HK-2 (cell line): ENCODE measurements around the gene IGF1R.

Experiments used
- DNase-seq: peaks from one replicate; pipeline ENCODE4 v3.0.0-alpha.2; 2018; ENCODE audit not compliant: unreplicated experiment

Gene IGF1R

DNA sequence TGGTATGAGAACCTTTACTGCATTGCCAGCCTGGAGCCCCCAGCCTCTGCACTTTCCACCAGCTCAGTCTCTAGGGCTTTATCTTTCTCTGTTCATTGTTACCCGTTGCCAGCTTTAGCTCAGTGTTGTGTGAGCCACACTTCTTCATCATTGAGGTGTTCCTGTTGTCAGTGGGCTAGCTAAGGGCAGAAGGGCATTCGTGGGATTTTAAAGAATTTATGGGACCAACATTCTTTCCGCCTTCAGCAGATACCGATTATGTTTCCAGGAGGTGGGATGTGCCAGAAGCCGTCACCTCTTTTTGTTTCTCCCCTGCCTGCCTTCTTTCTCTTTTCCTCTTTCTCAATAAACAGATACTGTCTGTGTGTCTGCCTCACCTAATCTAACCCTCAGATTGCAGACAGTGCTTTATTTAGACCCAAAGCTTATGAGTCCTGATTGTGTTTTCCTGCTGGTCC is 294.7 kb downstream of the IGF1R start:
- DNase-seq: no peak

DNA sequence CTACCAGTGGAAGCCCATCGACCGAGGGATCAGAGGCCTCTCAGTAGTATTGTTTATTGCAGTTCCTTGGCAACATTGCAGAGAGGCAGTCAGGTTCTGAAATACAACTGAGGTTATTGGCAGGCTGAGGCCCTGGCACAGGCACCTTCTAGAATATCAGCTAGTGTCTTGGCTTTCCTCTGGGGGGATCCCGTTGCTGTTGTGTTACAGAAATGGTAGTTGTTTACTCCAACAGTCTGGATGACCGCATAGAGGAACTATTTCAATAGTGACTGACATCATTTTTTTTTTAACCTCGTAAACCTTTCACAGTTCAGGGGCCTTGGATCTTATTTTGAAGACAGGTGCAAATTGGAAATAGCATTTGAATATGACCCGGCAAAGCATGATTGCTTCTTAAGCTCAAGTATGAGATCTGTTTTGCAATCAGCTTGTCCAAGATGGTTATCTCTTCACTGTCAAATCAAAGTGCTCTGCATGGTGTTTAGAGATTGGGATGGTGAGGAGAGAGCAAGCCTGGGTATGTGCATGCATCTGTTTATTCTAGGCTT is 295.3 kb downstream of the IGF1R start:
- no peak for DNase-seq

DNA sequence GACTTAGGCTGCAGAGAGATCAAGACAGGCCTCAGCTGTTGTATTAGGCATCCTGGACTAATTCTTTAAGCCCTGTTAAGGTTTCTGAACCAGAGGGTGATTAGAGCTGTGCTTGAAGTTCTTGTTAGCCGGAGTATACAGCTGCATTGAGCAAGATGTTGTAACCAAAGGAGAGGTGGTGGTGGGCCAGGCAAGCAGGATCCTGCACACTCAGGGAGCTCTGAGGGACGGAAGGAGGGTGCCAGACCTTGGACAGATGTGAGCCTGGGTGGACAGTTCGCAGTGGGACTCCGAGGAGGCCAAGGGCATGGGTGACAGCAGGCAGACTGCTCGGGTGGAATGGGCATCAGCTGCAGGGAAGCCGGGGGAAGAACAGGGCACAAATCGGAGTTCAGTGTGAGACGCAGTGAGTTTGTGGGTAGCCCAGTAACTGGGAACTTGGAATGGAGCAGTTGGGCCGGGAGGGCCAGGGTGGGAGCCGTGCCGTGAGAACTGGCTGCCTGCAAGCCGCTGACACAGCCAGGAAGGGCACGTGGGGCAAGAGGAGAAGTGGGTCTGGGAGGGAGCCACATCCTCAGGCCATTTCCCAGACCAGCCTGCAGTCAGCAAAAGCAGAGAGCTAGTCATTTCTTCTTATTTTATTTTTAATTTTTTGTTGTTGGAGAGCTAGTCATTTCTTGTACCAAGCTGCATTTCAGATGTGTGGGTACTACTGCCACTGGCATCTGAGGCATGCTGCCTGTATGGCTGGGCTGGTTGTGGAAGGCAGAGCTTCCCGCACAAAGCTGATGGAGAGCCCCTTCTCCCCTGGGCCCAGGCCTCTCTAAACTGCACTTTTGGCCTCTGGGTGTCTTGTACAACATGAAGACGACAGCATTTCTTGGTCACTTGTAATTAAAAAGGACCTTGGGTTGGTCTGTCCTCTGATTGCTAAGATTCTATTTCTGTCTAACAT is 298.2 kb downstream of the IGF1R start:
- no peak for DNase-seq

DNA sequence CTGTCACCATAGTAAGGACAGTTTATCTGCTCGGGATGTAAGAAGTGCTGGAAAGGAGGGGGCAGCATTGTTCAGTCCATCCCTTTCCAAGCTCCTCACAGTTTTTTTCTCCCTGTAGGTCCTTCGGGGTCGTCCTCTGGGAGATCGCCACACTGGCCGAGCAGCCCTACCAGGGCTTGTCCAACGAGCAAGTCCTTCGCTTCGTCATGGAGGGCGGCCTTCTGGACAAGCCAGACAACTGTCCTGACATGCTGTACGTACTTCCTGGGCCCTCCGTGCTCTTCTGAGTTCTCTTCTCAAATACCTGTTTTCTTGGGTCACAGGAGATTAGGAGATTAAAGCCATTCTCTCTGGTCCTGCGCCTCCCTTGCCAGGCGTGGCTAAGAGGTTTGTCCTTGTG is 300.1 kb downstream of the IGF1R start:
- DNase-seq: no peak

DNA sequence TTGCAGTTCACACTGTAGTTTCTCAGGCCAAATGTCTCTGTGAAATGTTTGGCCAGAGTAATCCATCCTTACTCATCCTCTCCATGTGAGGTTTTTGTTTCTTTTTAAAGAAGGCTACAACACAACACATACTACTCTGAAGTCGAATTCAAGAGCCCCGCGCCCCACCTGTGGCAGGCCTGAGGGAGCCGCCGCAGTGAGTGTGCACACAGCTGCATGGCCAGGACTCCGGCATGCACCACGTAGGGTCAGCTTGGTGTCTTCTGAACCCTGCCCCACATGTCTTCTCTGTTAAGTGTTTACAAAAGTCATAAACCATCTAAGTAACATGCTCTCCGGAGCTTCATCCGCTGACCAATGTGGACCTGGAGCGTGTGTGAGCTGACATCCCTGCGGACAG is 300.6 kb downstream of the IGF1R start:
- no peak for DNase-seq

DNA sequence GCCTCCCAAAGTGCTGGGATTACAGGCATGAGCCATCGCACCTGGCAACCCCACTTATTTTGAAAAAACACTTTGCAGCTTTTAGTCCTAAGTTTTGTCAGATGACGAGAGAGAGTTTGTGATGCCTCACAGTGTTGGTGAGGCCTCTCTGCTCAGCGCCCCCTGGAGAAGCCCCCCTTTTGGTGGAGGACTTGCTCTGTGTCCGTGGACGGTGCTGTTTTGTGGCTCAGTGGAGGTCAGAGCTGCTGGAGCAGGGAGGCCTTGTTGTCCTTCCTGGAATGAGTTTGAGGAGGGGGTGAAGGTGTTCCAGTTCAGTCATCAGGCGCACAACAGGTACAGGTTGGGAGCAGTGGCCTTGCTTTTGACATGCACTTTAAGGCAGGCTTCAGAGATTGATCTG is 301.3 kb downstream of the IGF1R start:
- DNase-seq: no peak

DNA sequence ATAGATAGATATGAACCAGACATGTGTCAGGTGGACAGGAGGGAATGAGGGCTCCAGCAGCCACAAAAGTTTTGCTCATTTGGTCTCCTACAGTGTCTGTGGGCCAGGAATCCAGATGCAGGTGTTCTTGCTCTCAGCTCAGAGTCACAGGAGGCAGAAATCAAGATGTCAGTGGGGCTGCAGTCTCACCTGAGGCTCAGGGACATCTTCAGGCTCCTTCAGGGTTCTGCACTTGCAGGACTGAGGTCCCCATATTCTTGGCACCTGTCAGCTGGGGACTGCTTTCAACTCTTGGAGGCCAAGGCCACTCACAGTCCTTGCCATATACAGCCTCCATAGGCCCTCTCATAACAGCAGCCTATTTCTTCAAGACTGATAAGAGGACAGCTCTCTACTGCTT is 301.9 kb downstream of the IGF1R start:
- no peak for DNase-seq

DNA sequence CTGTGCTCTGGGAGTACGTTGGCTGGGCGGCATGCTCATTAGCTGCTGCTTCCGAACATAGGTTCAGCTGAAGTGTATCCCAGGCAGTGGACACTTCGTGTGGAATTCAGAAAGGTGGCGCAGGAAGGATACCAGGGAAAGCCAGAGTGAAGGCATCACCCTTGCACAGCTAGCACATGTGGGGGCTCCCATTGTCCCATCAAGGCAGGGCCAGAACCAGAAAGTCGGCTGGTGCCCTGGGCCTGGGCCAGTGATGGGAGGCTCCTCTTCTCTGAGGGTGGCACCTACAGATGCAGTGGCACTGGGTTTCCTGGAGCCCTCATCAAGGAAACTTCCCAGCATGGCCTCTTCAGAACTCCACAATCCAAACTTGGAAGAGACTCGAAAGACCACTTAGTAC is 302.7 kb downstream of the IGF1R start:
- DNase-seq: no peak

DNA sequence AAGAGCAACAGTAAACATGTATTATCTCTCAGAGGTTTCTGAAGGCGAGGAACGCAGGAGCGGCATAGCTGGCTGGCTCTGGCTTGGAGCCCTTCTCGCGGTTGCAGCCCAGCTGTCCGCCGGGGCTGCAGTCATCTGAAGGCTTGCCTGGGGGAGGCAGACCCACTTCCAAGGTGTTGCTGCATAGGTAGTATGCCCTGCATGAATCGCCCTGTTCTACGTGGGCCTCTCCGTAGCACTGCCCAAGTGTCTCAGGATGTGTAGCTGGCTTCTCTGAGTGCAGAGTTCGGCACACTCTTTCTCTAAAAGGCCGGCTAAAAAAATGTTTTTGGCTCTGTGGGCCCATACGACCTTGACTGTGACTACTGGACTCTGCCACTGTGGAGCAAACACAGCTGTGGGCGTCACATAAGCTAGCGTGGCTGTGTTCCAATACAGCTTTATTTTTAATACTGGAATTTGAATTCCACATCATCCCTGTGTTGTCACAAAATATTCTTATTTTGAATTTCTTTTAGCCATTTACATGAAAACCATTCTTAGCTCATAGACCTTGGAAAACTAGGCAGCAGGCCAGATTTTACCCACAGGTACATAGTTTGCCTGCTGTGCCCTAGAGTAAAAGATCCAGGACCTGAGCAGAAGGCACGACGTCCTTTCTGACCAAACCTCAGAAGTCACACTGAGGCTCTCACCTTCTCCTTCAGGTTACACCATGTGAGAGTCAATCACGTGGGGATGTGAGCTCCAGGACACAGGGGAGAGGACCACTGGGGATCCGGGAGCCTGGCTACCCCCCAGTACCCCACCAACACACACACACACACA is 303.4 kb downstream of the IGF1R start:
- no peak for DNase-seq

DNA sequence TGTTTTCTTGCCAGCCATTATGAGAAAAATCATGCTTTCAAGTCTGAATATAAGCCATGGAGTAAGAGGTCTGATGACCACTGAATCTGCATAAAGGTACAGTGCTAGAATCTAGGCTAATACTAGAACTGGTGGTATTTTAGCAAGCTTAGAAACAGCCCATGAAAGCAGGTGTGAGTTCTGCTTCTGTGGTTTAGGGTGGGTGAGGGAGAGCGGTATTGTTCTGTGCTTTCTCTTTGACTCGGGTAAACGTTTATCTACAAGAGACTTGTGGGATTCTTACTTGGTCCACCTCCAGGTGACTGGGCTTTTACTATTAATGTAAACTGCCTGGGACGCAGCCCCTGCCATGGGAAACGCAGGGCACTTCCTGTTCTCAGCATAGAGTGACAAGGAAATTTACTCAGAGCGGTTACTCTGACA is 304.1 kb downstream of the IGF1R start:
- no peak for DNase-seq

DNA sequence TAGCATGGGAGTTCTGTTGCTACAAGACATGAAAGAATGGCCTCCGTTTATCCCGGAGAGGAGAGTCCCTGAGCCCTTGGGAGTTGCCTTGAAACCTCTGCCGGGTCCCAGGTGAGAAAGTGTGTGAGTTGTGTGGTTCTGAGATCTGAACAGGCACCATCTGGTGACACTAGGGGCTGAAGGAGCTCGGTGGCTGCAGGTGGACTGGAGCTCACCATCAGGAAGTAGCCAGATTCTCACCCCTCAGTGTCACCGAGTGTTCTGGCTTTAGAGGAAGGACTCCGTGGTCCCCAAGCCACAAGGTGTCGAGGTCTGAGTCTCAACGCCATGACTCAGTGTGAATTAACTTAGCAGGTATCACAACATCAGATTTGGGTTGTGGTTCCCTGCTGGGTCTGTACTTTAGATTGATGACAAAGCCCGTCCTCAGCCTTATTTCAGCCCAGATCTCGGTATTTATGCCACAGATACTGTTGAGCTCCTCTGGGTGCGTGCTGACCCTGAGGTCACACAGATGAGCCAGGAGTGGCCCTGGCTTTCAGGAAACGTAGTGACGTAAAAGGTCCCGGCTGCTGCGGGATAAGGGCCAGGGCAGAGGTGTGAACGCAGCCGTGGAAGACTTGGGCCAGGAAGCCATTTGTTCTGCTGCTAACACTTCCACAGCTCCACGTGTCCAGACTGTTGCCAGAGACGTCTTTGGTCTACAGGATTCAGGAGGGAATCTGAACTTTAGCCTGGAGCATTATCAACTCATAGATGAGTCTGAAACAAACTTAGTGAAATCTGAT is 304.9 kb downstream of the IGF1R start:
- DNase-seq: no peak

DNA sequence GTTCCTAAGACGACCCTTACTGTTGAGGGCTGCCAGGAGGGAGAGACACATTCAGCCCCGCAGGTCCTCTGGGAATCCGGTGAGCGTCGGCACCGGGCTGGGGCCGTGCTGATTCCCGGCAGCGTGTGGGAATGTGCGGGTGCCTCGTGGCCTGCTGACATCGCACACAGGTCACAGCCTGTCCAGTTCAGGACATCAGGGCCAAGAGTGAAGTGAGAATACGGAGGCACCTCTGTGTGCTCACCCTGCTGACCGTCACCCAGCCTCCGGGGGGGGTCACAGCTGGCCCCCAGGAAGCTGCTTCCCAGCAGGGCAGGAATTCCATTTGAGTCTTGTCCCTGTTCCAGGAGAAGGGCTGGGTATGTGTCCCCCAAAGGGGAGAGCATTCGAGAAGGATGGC is 305.6 kb downstream of the IGF1R start:
- DNase-seq: no peak

DNA sequence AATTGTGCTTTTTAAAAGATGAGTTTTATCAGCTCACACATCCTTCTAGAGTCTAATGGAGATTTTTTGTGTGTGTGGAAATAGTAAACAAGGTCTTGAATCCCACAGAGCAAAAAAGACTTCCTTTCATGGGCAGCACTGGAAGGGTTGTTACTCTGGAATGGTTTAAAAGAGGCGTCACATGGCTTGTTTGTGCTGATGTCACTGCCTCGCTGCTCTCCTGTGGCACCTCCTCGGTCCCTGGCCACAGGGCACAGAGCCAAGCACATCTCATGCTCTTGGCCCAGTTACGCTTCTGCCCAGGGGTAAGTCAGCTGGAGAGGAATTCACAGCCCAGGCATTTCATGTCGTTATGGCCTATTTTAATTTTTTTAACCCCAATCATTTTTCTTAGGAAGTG is 306.1 kb downstream of the IGF1R start:
- DNase-seq: peak; percentile 35

DNA sequence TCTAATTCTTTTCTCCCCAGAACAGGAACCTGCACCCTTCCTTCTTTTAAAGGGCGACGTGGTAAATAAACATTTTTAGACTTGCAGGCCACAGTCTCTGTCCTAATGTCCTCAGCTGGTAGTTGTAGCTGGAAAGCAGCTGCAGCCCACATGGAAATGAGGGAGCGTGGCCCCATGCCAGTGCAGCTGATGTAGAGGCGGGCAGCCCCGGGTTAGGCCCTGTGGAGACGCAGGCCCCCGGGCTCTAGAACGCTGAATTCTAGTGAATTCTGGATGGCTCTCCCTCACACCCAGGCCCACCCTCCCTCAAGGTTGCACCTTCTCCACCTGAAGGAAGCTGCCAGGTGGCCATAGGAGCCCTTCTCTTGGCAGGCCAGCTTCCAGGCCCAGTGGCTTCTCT is 307.0 kb downstream of the IGF1R start:
- DNase-seq: no peak

DNA sequence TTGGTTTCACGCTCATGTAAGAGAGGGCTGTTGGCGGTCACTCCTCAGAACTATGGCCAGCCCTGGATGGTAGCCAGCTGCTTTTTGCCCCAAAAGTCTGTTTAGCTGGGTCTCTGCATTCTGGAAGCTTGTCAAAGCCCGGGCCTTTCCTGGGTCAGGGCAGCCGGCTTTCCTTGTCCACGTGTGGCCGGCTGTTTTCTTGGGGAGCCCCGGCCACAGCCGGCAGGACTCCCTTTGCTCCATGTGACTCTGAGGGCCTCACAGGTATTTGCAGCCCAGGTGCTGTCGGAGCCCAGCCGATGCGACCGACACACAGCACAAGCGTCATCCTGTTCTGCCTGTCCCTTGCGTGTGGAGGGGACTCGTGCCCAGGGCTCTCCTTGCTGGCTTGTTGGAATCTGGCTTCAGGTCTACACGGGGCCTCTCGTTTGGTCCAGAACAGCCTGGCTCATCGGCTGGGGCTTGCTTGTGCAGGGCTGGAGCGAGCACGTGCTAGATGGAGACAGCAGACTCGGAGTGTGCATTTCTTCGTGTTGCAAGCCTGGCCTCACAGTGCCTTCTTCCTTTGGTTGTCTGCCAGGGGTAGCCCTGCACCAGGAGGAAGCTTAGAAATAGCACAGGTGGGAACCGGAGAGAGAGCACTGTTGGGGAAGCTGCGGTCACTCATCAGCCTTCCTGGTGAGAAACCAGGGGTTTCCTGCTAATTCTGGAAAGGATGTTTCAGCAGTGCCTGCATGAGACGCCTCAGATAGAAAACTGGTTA is 307.8 kb downstream of the IGF1R start:
- no peak for DNase-seq

DNA sequence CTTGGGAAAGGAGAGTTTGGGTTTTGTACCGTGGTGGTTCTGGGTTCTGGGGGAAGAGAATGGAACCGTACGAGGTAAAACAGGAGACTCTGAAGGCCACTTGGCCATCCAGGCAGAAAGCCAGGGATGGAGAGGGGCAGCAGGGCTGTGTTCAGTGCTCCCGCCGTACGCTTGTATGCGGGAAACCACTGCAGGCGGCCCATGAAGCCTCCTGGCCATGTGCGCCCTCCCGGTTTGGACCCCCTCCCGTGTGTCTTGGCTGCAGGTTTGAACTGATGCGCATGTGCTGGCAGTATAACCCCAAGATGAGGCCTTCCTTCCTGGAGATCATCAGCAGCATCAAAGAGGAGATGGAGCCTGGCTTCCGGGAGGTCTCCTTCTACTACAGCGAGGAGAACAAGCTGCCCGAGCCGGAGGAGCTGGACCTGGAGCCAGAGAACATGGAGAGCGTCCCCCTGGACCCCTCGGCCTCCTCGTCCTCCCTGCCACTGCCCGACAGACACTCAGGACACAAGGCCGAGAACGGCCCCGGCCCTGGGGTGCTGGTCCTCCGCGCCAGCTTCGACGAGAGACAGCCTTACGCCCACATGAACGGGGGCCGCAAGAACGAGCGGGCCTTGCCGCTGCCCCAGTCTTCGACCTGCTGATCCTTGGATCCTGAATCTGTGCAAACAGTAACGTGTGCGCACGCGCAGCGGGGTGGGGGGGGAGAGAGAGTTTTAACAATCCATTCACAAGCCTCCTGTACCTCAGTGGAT is 308.6 kb downstream of the IGF1R start:
- no peak for DNase-seq

DNA sequence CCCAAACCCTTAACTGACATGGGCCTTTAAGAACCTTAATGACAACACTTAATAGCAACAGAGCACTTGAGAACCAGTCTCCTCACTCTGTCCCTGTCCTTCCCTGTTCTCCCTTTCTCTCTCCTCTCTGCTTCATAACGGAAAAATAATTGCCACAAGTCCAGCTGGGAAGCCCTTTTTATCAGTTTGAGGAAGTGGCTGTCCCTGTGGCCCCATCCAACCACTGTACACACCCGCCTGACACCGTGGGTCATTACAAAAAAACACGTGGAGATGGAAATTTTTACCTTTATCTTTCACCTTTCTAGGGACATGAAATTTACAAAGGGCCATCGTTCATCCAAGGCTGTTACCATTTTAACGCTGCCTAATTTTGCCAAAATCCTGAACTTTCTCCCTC is 309.3 kb downstream of the IGF1R start:
- no peak for DNase-seq

DNA sequence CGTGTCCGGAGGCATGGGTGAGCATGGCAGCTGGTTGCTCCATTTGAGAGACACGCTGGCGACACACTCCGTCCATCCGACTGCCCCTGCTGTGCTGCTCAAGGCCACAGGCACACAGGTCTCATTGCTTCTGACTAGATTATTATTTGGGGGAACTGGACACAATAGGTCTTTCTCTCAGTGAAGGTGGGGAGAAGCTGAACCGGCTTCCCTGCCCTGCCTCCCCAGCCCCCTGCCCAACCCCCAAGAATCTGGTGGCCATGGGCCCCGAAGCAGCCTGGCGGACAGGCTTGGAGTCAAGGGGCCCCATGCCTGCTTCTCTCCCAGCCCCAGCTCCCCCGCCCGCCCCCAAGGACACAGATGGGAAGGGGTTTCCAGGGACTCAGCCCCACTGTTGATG is 309.7 kb downstream of the IGF1R start:
- no peak for DNase-seq

DNA sequence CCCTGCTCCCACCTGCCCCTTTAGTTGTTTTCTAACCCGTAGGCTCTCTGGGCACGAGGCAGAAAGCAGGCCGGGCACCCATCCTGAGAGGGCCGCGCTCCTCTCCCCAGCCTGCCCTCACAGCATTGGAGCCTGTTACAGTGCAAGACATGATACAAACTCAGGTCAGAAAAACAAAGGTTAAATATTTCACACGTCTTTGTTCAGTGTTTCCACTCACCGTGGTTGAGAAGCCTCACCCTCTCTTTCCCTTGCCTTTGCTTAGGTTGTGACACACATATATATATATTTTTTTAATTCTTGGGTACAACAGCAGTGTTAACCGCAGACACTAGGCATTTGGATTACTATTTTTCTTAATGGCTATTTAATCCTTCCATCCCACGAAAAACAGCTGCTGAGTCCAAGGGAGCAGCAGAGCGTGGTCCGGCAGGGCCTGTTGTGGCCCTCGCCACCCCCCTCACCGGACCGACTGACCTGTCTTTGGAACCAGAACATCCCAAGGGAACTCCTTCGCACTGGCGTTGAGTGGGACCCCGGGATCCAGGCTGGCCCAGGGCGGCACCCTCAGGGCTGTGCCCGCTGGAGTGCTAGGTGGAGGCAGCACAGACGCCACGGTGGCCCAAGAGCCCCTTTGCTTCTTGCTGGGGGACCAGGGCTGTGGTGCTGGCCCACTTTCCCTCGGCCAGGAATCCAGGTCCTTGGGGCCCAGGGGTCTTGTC is 310.7 kb downstream of the IGF1R start:
- no peak for DNase-seq

DNA sequence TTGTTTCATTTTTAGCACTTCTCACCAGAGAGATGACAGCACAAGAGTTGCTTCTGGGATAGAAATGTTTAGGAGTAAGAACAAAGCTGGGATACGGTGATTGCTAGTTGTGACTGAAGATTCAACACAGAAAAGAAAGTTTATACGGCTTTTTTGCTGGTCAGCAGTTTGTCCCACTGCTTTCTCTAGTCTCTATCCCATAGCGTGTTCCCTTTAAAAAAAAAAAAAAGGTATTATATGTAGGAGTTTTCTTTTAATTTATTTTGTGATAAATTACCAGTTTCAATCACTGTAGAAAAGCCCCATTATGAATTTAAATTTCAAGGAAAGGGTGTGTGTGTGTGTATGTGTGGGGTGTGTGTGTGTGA is 311.3 kb downstream of the IGF1R start:
- DNase-seq: no peak
